NCI-H82 treated with DMSO at 0.1 percent for 48 hours (cell line): ENCODE results near the gene MYO1C.
A peak's percentile ranks its signal among the peaks of the same experiment; 100 is the strongest.
"Not testable (repeated sequence)": the region's sequence is repeated elsewhere in the genome, so short reads cannot be mapped to it uniquely, and the experiment has no call there.

ENCODE experiments used
- DNase-seq: peaks from one replicate; lab custom pipeline; 2025; ENCODE audit not compliant: unreplicated experiment; lab: John Stamatoyannopoulos, UW

Gene MYO1C

DNA sequence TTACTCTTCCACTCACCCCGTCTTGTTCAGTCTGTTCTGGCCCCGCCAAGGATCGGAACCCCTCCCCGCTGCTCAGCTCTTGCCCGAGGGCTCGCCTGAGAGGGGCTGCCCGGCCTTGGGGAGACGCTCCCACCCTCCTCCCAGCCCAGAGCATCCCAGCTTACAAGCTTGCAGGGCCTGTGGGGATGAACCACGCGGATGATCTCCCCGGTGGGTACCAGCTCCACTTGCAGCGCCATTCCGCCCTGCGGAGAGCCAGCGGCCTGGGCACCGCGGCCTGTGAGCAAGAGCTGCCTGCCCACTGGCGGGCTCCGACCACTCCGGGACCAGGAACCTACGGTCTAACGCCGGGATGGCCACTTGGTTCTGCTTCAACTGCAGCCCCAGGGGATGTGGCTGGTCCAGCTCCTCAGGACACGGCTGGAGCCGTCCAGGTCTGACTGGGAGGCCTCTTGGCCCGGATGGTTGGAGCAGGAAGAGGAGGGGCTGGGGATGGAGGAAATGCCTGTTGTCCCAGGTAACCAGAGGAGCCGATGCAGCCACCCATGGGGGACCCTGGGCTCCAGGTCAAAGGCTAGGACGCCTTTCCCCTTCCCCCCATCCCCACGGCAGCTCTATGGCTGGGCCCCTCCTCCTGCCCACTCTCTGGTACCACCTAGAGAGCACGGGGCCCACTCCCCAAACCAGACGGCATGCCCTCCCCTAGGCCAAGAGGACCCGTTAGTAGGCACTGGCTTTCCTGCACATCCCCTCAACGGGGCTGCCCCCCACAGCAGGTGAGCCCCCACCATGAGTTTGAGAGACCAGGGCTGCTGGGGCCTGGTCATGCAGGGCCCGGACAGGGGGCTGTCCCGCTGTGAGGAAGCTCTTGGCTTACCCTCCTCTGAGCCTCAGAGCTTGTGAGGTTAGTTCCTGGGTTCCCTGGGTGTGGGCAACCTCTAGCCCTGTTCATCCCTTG lies at the start of gene MYO1C:
Gene MYO1C (minus strand): TSS at position 438 of the 958 bp plus-strand sequence. CDS start 199 bp downstream, at position 239.
- no peak for DNase-seq

DNA sequence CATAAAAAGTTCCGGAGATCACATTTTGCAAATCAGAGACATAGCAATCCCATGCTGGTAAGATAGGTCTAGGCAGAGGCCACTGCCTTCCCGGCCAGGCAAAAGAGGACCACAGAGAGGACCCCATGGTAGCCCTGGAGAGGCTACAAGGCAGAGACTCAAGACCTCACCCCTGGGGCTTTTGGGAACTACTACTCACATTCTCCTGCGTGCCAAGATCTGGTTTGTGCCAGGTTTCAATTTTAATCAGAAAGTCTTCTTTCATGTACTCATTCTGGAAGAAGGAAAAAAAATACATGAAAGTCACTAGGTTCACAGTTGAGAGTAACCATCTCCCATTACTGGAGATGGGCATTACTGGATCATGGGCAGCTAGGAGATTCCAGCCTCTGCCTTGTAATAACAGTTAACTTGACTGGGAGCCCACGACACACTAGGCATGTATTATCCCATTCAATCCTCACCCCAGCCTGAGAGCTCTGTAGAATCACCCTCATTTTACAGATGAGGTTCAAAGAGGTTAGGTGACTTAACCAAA lies 49.0 kb upstream of the MYO1C start:
- no peak for DNase-seq

DNA sequence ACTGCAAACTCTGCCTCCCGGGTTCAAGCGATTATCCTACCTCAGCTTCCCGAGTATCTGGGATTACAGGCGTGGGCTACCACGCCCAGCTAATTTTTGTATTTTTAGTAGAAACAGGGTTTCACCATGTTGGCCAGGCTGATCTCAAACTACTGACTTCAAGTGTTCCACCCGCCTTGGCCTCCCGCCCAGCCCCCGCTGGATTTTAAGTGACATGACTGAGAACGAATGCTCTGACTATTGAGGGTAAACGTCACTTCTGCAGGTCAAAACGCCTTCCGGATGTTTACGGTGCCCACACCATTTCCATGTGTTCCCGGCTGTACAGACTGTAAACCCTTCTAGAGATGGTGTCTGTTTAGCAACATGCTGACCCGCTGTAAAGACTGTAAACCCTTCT lies 47.3 kb upstream of the MYO1C start:
- no peak for DNase-seq

GRCh38 chr17:1535737-1536136 lies 43.3 kb upstream of the MYO1C start:
- no peak for DNase-seq

DNA sequence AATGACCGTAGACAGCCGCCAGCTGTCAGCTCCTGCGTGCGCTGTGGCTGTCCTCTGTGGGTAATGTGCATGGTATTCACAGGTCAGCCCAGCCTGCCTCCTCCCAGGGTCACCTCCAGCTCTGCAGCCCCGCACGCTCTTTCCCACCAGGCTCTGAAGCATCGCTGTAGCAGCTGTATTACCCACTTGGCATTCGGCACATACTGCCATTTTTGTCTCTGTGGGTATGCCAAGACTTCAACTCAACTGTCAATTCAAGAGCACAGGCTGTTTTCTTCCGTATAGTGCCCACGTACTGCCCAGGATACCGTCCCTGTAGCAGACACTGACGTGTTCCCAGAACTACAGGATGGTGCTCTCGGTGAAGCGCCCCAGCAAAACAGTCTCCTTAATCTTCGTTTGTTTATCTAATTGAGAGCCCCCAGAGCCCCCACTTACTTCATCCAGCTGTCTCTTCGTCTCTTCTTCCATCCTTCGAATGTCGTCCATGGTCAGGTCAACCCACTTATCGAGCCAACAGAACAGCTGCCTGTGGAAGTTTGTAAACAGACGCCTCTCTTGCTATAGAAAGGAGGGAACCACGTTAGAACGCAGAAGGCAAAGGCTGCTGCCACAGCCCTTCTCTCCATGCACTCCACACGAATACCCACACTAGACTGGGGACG lies 41.3 kb upstream of the MYO1C start:
- DNase-seq = no peak

- DNase-seq = no peak
These were observed 40.5 kb upstream of the MYO1C start for GRCh38 chr17:1532836-1533602.

DNA sequence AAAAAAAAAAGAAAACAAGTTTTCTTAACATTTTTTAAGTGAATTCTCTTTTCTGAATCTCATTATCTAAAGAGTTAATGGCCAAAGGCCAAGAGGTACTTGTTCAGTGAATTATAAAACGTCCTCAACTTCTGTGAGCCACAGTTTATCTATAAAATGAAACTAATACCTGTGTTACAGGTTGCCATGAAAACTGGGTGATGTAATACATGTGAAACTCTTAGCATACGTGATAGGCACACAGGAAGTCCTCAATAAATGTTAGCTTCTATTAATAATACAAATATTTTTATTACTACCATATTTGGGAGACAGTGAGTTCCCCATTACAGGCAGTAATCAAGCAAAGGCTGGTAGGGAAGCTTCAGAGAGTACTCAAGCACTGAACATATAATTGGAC lies 37.4 kb upstream of the MYO1C start:
- DNase-seq = no peak

GRCh38 chr17:1526876-1527275 lies 34.4 kb upstream of the MYO1C start:
- DNase-seq = not testable (repeated sequence)

DNA sequence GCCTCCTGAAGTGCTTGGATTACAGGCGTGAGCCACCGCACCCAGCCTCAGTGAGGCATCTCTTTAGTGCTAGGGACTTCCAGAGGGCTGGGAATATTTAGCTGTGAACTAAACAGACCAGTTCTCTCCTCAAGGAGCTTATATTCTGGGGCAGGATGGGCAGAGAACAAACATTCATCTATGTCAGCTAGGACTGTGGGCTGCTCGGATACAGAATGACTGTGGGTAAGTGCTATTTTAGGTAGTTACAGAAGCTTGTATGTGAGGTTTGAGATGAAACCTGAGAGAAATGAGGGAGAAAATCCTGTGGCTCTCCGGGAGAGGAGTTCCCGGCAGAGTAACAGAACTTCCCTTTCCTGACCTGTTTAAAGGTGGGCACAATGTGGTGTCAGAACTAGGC lies 30.1 kb upstream of the MYO1C start:
- no peak for DNase-seq

DNA sequence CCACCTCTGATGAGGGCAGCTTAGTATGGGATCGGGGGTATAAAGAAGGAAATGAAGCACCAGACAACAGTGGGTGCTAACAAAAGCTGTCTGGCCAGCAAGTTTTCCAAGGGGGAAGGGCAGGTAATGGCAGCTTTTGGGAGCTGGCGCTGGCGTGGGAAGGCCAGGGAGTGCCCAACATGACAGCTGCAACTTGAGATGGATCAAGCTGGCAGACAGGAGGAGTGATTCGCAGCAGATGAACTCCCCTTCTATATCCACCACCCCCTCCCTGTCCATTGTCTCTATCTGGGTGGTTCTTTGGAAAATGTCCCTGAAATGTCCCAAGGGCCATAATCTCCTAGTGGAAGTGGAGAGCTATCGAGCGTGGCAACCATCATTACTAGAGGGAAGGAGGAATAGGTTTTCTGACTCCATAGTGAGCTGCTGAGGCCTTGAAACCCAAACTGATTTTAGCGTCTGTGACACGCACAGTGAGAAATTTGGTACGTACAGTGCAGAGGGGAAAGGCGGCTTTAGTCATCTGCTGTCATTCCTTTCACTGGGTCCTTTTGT lies 28.7 kb upstream of the MYO1C start:
- DNase-seq = no peak

DNA sequence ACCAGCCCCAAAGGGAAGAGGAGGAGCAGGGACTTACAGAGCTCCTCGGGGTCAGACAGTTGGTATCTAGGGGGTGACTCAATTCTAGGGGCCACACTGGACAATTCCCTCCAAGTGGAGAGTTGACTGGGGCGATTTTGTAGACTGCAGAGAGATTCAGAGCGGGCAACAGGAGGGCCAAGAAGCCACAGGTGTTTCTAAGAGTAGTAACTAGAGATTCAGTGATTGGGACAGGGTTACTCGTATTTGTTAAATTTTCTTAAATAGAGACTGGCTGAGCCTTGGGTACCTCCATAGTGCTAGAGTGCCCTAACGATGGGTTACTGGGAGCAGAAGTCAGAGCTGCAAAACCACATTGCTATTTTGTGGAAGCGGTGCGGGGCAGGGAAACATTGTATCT lies 27.2 kb upstream of the MYO1C start:
- DNase-seq = no peak

DNA sequence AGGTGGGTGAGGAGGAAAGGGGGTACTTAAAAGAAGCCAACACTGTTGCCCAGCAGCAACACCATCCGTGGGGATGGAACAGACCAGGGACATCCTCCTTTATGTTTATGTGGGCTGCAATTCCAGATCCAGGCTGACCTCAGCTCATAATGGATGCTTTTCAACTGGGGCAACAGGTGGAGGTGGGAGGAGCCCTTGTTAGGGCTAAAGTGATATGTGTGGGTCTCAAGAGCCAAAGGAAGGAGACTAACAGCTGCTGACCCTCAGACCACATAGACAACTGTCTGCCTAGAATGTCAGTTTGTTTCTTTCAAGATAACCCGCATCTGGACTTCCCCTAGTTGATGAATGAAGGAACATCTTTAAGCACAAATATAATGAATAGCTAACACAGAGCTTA lies 25.9 kb upstream of the MYO1C start:
- no peak for DNase-seq

- DNase-seq = peak; percentile 92
These were observed 24.1 kb upstream of the MYO1C start, which contains the start of gene INPP5K for GRCh38 chr17:1516388-1517161. INPP5K (minus strand) TSS chr17:1516612; CDS start chr17:1516499, 113 bp downstream.

DNA sequence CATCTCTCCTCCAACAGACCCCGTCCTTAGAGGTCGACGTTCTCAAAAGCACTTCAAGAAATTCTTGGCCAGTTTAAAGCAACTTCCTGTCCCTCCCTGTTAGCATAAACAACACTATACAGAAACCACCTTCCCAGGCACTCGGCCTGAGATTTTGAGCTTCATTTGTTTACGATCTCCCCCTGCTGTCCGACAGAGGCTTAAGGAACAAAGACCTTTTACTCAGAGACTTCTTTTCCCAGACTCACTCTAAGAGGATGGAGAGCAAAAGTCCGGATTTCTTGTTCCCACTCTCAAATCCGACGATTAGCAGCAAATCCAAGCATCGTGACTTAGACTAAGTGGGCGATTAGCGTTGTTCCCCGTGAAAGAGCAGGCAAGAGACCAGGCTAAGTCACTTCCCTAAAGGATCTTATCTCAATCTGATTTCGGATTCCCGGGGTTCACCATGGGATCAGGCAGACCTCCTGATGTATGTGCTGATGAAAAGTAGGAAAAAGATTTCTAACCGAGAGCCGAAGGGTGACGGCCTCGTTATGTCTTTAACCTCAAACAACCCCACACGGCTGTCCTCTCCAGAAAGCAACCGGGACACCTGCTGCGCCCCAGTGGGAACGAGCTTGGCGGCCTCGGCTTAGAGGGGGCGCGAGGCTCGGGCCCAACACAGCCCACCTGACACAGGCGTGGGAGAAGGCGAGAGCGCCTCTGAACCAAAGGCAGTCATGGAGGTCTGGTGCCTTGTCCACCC lies 23.3 kb upstream of the MYO1C start:
- peak; percentile 82 for DNase-seq

DNA sequence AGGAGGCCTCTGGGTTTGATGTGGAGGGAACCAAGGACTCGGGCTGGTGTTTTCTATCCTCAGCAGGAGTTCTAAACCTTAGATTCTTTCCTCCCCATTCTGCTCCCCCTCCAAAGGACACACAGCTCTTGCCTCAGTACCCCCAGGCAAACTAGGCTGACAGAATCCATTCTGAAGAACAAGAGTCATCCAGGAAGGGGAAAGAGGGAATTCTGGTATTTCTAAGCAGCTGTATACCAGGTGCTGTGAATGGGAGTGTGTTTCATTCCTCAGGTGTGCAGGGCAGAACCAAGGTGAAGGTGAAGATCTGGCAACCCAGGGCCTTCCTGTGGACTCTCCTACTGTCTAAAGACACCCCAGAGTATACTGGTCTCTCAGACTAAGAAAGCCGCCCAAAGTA lies 19.9 kb upstream of the MYO1C start:
- DNase-seq = no peak

DNA sequence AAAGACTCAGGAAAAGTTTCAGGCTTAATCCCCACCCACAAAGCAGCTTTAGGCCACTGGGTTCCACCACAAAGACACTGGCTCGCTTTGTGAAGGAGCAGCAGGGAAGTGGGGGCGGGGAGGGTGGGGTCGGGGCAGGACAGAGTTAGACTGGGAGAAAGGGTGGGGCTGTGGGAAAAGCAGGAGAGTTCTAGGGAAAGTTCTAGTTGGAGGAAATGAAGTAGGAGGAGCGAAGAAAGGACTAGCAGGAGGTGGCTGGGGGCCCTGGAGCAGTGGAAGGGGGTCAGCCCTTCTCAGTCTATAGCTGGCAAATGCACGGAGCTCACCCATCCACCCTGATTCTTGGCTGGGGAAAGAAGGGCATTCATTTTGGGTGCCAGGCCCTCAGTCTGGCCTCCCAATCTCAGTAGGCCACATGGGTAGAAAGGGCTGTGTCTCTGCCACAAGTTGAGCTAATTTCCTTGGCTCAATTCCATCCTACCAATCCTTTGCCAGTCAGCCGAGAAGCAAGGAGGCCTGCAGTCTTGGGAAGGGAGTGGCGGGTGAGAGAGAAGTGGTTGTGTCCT lies 19.4 kb upstream of the MYO1C start:
- DNase-seq = no peak

DNA sequence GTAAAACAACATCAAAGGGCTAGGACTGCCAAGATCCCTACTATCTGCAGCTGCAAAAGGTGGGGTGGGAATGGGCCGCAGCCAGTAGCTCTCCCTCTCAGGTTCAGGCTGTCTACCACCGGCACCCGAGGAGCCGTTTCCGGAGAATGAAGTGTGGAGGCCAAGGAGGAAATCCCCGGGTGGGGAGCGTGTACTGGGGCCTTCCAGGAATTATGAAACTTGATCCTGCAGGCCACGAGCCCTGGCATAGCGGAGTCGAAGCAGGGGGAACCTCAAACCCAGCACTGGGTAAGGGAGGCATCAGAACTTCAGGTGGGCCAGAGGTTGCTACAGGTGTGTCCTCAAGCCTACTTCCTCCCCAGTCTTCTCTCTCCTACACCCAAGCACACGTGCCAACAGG lies 18.8 kb upstream of the MYO1C start:
- no peak for DNase-seq

DNA sequence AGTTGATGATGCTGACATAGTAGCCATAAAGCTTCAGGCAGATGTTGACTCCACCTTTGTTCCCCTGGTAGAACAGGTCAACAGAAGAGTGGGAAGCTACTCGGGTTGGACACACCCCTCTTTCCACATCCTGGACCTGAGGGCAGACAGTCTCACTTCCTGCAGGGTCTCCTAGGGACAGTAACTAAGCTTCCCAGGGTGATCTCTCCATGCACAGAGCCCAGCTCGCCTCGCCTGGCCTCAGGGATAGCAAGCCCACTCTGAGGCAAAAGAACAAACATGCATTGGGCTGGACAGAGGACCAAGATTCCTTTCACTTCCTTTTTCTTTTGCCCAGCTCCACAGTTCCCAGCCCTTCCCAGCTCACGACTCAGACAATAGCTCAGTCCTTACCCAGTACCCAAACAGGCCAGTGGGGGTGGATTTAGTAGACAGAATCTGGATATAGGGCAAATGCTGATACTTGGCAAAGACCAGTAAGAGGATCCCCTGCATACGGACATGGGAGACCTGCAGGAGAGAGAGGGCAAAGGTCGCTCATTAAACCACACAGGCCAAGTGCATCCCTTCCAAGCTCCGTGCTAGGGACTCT lies 16.9 kb upstream of the MYO1C start:
- DNase-seq = no peak

DNA sequence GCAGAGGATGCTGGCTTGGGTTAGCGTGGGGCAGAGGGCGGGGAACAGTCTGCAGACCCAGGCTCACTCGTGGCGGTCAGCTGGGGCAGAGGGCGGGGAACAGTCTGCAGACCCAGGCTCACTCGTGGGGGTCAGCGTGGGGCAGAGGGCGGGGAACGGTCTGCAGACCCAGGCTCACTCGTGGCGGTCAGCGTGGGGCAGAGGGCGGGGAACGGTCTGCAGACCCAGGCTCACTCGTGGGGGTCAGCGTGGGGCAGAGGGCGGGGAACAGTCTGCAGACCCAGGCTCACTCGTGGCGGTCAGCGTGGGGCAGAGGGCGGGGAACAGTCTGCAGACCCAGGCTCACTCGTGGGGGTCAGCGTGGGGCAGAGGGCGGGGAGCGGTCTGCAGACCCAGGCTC lies 16.2 kb upstream of the MYO1C start:
- DNase-seq = not testable (repeated sequence)
